GM23248 (cell line): ENCODE measurements around the gene RASGEF1C.

Experiments used
- EZH2 ChIP-seq: fragments of 200-600 bp; sonication (generic); IDR thresholded peaks from 2 replicates; pipeline ENCODE4 v1.6.1; 2018; ENCODE audit warnings: antibody characterized with exemption, mild to moderate bottlenecking; ENCODE audit not compliant: insufficient read depth, poor library complexity, severe bottlenecking
- EZH2phosphoT487 ChIP-seq: fragments of 200-600 bp; sonication (generic); IDR thresholded peaks from 2 replicates; pipeline ENCODE4 v1.6.1; 2018; ENCODE audit warnings: antibody characterized with exemption, moderate library complexity, mild to moderate bottlenecking, low read depth; ENCODE audit not compliant: insufficient read depth

GRCh38 chr5:180216646-180217171, 7.7 kb upstream of the RASGEF1C start:
- TF ChIP-seq EZH2 (no peak), EZH2phosphoT487 (no peak)
